Measurements from ENCODE around the gene AKT3. TPM values are rescaled to one million over a fixed set of nuclear protein-coding genes. Genes with fewer than 3 reads are reported as not detected.

AKT3 gene
- total RNA-seq, 4 donors from 2014 or later: 29.7 to 77.2 (median 37.4) TPM

DNA sequence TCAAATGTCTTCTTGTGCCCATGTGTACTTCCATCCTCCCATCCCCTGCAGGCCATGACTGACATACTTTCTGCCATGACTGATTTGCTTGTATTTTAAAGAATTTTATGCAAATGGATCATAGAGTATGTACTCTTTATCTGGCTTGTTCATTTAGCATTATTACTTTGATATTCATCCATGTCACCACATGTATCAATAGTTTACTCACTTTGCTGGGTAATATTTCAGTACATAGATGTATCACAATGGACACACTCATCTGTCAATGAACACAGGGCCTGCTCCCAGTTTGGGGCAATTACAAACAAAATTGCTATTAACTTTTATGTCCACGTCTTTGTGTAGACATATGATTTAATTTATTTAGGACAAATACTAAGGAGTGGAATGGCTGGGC lies 335.1 kb downstream of the AKT3 start:
- ATAC-seq (ENCODE audit: low FRiP score) (no peak), DNase-seq (ENCODE audit: low spot score) (no peak)
- TF ChIP-seq, protein P1, sequence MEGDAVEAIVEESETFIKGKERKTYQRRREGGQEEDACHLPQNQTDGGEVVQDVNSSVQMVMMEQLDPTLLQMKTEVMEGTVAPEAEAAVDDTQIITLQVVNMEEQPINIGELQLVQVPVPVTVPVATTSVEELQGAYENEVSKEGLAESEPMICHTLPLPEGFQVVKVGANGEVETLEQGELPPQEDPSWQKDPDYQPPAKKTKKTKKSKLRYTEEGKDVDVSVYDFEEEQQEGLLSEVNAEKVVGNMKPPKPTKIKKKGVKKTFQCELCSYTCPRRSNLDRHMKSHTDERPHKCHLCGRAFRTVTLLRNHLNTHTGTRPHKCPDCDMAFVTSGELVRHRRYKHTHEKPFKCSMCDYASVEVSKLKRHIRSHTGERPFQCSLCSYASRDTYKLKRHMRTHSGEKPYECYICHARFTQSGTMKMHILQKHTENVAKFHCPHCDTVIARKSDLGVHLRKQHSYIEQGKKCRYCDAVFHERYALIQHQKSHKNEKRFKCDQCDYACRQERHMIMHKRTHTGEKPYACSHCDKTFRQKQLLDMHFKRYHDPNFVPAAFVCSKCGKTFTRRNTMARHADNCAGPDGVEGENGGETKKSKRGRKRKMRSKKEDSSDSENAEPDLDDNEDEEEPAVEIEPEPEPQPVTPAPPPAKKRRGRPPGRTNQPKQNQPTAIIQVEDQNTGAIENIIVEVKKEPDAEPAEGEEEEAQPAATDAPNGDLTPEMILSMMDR (IDR thresholded peaks at IDR 0.05): no peak

DNA sequence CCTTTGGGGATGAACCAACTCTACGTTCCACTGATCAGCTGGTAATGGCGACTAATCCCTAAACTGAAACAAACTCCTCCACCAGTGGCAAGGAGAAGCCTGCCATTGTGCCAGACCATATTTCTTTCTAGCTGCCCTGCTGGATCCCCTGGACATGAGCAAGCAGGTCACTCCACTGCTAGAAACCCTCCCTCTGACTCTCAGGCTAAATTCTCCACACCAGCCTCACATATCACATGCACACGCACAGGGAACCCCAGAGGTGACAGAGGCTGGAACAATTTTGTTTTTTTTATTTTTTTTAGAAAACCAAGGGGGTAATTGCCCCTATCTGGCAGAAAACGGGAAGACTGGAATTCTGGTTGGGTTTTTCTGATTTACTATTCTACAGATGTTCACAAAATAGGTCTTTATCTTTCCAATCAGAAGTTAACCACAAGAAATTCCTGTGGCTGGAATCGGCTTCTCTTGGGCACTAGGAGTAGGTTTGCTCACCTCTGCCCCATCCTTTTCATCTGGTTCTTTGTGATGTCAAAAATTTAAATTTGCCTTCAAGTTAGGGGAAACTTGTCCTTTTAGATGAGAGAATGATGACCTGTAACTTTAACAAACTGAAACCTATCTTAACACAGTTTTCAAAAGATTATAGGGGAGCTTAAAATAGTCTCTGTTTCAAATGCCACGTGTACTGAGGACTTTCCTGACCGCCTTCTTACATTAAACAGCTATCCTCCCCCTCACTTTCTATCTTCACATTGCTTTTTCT lies 336.1 kb downstream of the AKT3 start:
- ATAC-seq (ENCODE audit: low FRiP score) (no peak), DNase-seq (ENCODE audit: low spot score) (no peak)
- TF ChIP-seq, protein P1 (IDR thresholded peaks at IDR 0.05): no peak

DNA sequence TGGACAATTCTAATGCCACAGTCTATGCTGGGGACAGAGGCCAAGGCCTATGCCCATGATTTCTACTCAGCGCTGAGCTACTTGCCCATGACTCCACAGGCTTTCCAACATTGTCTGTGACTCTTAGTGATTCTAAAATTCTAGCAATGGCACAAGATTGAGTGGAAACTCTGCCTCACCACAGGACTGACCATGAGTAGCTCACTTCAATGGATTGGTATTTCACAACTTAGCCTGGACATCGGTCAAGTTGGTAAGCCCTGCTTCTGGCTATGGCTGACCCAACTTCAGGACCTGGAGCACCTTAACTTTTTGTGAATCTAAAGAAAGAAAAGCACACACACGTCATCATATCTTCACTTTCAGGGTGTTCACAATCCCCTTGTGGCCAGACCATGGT lies 339.1 kb downstream of the AKT3 start:
- no peak for DNase-seq (ENCODE audit: low spot score)
- TF ChIP-seq, protein P1 (IDR thresholded peaks at IDR 0.05): no peak
- ATAC-seq (ENCODE audit: low FRiP score): no peak

DNA sequence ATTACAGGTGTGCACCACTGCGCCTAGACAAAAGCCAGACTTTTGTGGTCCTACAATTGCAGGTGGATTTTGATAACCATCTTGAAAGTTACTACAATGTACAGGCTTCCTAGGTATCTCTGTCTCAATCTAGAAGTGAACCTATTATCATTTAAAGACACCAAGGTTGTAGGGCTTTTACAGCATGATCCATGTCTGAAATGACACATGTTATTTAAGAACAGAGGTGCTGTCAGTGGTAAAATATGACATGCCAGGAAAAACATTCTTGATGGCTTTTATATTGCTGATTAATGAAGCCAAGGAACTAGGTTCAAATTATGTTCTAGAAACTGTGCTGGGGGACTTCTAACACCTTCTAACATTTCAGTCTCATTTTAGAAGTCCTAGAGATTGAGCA lies 341.1 kb downstream of the AKT3 start:
- ATAC-seq (ENCODE audit: low FRiP score) (no peak), DNase-seq (ENCODE audit: low spot score) (no peak)
- TF ChIP-seq, protein P1 (IDR thresholded peaks at IDR 0.05): no peak

DNA sequence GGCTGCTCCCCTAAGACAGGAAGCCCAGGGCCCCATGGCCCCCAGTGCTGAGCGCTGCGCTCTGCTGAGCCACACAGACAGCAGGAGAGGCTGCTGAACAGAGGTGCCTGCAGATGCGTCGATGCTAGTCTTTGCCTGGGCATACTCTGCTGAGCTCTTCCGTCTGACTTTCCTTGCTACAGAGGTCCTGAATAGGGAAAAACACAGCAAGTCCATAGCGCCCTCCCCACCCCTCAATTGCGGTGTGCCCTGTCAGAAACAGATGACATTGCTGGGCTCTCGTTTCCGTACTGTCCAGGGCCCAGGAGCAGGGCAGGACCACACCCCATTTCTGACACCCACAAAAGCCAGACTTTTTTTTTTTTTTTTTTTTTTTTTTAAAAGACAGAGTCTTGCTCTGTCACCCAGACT lies 341.7 kb downstream of the AKT3 start:
- no peak for ATAC-seq (ENCODE audit: low FRiP score)
- no peak for DNase-seq (ENCODE audit: low spot score)
- TF ChIP-seq, protein P1 (IDR thresholded peaks at IDR 0.05): no peak

DNA sequence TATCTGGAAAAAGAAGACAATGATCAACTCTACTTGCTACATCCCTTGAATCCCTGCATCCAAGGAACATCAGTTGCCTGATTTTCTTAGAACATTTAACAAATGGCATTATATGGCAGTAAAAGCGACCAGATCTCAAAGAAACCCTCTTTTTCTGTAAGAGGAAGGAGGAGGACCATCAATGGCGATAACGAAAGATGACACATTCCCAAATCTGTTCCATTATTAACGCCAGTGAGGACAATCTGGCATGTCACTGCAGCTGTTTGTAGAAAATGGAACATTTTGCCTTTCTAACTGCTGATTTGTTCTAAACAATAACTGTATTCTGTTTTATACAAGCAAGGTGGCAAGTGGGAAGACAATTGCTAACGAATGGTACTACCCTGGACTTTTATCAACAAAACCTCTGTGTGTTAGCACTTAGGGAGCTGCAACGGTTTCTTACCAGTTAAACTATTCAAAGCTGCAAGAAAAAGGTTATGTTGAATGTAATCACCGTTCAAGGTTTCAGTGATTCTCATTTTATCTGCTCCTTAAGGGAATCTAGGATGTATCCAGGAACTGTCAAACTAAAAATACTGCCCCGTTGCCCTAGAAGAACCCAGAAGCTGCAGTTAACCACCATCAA lies 342.3 kb downstream of the AKT3 start:
- ATAC-seq (ENCODE audit: low FRiP score) (no peak), DNase-seq (ENCODE audit: low spot score) (no peak)
- TF ChIP-seq, protein P1 (IDR thresholded peaks at IDR 0.05): no peak
